H1 (cell line): ENCODE results near the gene RTN4IP1. TPM values are rescaled to one million over a fixed set of nuclear protein-coding genes. Genes with fewer than 3 reads are reported as not detected.

Experiments
- ATF3 ChIP-seq: IDR thresholded peaks from 2 replicates; pipeline ENCODE4 v1.6.1; 2011; ENCODE audit warnings: low read depth, mild to moderate bottlenecking, low read length; ENCODE audit not compliant: insufficient read depth
- CBX5 ChIP-seq: fragments of 300-800, 300-1000 bp; sonication (generic); IDR thresholded peaks from 2 replicates; pipeline ENCODE4 v1.7.1; 2016; ENCODE audit warnings: antibody characterized with exemption, low read length, low read depth
- CHD1 ChIP-seq: IDR thresholded peaks from 2 replicates; pipeline ENCODE4 v1.6.1; 2012; ENCODE audit warnings: low read depth, low read length, improper control_type of control experiment
- CHD2 ChIP-seq: IDR thresholded peaks from 2 replicates; pipeline ENCODE4 v1.6.1; 2012; ENCODE audit warnings: low read length, improper control_type of control experiment
- CREB1 ChIP-seq: IDR thresholded peaks from 2 replicates; pipeline ENCODE4 v1.6.1; 2012; ENCODE audit warnings: inconsistent platforms
- CTBP2 ChIP-seq: IDR thresholded peaks from 2 replicates; pipeline ENCODE4 v1.7.0; 2011; ENCODE audit warnings: borderline replicate concordance, mild to moderate bottlenecking, moderate library complexity, mixed read lengths, low read length; ENCODE audit not compliant: insufficient read depth, insufficient read length
- EGR1 ChIP-seq: IDR thresholded peaks from 2 replicates; pipeline ENCODE4 v1.6.1; 2011; ENCODE audit warnings: low read depth, low read length, borderline replicate concordance
- EP300 ChIP-seq, 2 experiments: IDR thresholded peaks; 1 replicate in 1 of 2; 2 replicates in 1 of 2; pipeline ENCODE4 v1.6.1; 2011 to 2012; ENCODE audit warnings: low read depth in 2 of 2, low read length in 2 of 2, mild to moderate bottlenecking in 2 of 2, borderline replicate concordance in 1 of 2, inconsistent platforms in 1 of 2, moderate library complexity in 1 of 2
- HDAC2 ChIP-seq, 2 experiments: fragments of 300-600 bp in 1 of 2; sonication (generic) in 1 of 2; IDR thresholded peaks; 2 replicates each; pipeline ENCODE4 v1.6.1; 2011 to 2012; ENCODE audit warnings: low read depth in 2 of 2, low read length in 2 of 2, mild to moderate bottlenecking in 2 of 2, moderate library complexity in 2 of 2, borderline replicate concordance in 1 of 2, inconsistent platforms in 1 of 2
- JUN ChIP-seq: IDR thresholded peaks from 2 replicates; pipeline ENCODE4 v1.6.1; 2011; ENCODE audit warnings: low read depth, mild to moderate bottlenecking, improper control_type of control experiment, low read length
- MAX ChIP-seq: IDR thresholded peaks from 2 replicates; pipeline ENCODE4 v1.6.1; 2012; ENCODE audit warnings: inconsistent platforms
- POLR2A ChIP-seq, 2 experiments: IDR thresholded peaks; 1 replicate in 1 of 2; 2 replicates in 1 of 2; pipeline ENCODE4 v1.6.1; 2011; ENCODE audit warnings: low read depth in 2 of 2, low read length in 2 of 2, mild to moderate bottlenecking in 2 of 2; ENCODE audit errors: control extremely low read depth in 1 of 2
- POU5F1 ChIP-seq: IDR thresholded peaks from 2 replicates; pipeline ENCODE4 v1.6.1; 2011; ENCODE audit warnings: low read depth, mild to moderate bottlenecking, low read length, moderate library complexity
- RFX5 ChIP-seq: IDR thresholded peaks from 2 replicates; pipeline ENCODE4 v1.6.1; 2011; ENCODE audit warnings: low read depth, low read length, improper control_type of control experiment, borderline replicate concordance
- SAP30 ChIP-seq: fragments of 300-600 bp; sonication (generic); IDR thresholded peaks from 2 replicates; pipeline ENCODE4 v1.7.1; 2012; ENCODE audit warnings: low read length, moderate library complexity, mild to moderate bottlenecking, inconsistent platforms; ENCODE audit not compliant: insufficient read depth, insufficient replicate concordance
- SIN3A ChIP-seq, 2 experiments: IDR thresholded peaks in 1 of 2; conservative IDR thresholded peaks in 1 of 2; 2 replicates each; pipeline ENCODE4 v1.6.1; 2011 to 2012; ENCODE audit warnings: low read length in 2 of 2, improper control_type of control experiment in 1 of 2, low read depth in 1 of 2, mild to moderate bottlenecking in 1 of 2
- SP2 ChIP-seq: IDR thresholded peaks from 2 replicates; pipeline ENCODE4 v1.6.1; 2012; ENCODE audit warnings: mild to moderate bottlenecking, low read length, inconsistent platforms
- SP4 ChIP-seq: IDR thresholded peaks from 2 replicates; pipeline ENCODE4 v1.6.1; 2012; ENCODE audit warnings: low read length, inconsistent platforms
- SUZ12 ChIP-seq: fragments of 200-600 bp; sonication (generic); IDR thresholded peaks from 2 replicates; pipeline ENCODE4 v1.6.1; 2012; ENCODE audit warnings: mild to moderate bottlenecking, inconsistent platforms, low read length, moderate library complexity, mixed read lengths
- TCF12 ChIP-seq: IDR thresholded peaks from 2 replicates; pipeline ENCODE4 v1.6.1; 2011; ENCODE audit warnings: low read depth, mild to moderate bottlenecking, low read length
- TEAD4 ChIP-seq: IDR thresholded peaks from 2 replicates; pipeline ENCODE4 v1.6.1; 2012; ENCODE audit warnings: low read depth, low read length, inconsistent platforms, mixed read lengths
- polyA plus RNA-seq, 7 experiments: library from polyadenylated mRNA; depleted of rRNA in 3 of 7; stranded (reverse) in 5 of 7; unstranded in 2 of 7; fragments of >200 nt in 5 of 7; fragments of 200-250 nt in 2 of 7; gene quantifications; 1 replicate in 5 of 7; 2 replicates in 1 of 7; 4 replicates in 1 of 7; pipeline versions ENCODE4 v1.2.1 to v1.2.3, GENCODE V29; 2011 to 2013; ENCODE audit warnings: missing spikeins in 2 of 7, mixed read lengths in 2 of 7
- total RNA-seq: library from RNA; stranded (reverse); fragmentation: NEBNext Ultra II Directional; extraction: Animal tissue kit (Norgen Biotek cat#: 25700); gene quantifications from 2 replicates; pipeline ENCODE4 v1.2.1, GENCODE V29; 2021
- TF ChIP-seq, protein P1 (sequence below): IDR thresholded peaks from 2 replicates; pipeline ENCODE4 v1.6.1; 2011; ENCODE audit warnings: low read length, improper control_type of control experiment

RTN4IP1 gene
- total and polyA plus RNA-seq, 2 of the 8 experiments (the other 6 are each of a cell fraction or from before 2014, with no cell fraction given): 14.6 to 19.5 TPM

- TF ChIP-seq CREB1: peak; percentile 70
- TF ChIP-seq SAP30: peak; percentile 89
- peak in 1 of 2 experiments; percentile 79; a peak in 2 of 4 replicates for TF ChIP-seq SIN3A (conservative IDR thresholded peaks at IDR 0.05 in 1 of 2, IDR thresholded peaks at IDR 0.05 in 1 of 2; ENCODE audit: low read depth in 1 of 2, low read length in 2 of 2)
- TF ChIP-seq CBX5: no peak
- no peak for TF ChIP-seq ATF3
- TF ChIP-seq POLR2A (IDR thresholded peaks at IDR 0.05; ENCODE audit: control extremely low read depth in 1 of 2, low read depth in 2 of 2, low read length in 2 of 2): peak; percentile 48 to 86
- no peak for TF ChIP-seq JUN
- no peak for TF ChIP-seq SP4
- TF ChIP-seq MAX: peak; percentile 66; the same call in 1 of the 2 replicates
- TF ChIP-seq EP300 (IDR thresholded peaks at IDR 0.05; ENCODE audit: borderline replicate concordance in 1 of 2, low read depth in 2 of 2, low read length in 2 of 2): no peak
- no peak for TF ChIP-seq POU5F1
- no peak for TF ChIP-seq SP2
- no peak for TF ChIP-seq CTBP2
- no peak for TF ChIP-seq CHD1
- TF ChIP-seq RFX5: no peak
- TF ChIP-seq CHD2: peak; percentile 87
- no peak for TF ChIP-seq TCF12
- peak in 1 of 2 experiments; percentile 97; a peak in 2 of 4 replicates for TF ChIP-seq HDAC2 (IDR thresholded peaks at IDR 0.05; ENCODE audit: borderline replicate concordance in 1 of 2, low read depth in 2 of 2, low read length in 2 of 2)
- TF ChIP-seq EGR1: no peak
- TF ChIP-seq TEAD4: peak; percentile 29; the same call in 1 of the 2 replicates
- TF ChIP-seq SUZ12: no peak
- TF ChIP-seq, protein P1, sequence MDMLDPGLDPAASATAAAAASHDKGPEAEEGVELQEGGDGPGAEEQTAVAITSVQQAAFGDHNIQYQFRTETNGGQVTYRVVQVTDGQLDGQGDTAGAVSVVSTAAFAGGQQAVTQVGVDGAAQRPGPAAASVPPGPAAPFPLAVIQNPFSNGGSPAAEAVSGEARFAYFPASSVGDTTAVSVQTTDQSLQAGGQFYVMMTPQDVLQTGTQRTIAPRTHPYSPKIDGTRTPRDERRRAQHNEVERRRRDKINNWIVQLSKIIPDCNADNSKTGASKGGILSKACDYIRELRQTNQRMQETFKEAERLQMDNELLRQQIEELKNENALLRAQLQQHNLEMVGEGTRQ: no peak
Observed at GRCh38 chr6:106629103-106629858, at the start of gene RTN4IP1, which contains the start of gene QRSL1 (continued).
